Central memory CD8-positive, alpha-beta T cell (primary cell): Measurements from ENCODE around the gene PPP1R7.

Source experiments
- ATAC-seq: fragments of 150-1000 bp; cut with Tn5 transposase; replicated peaks from 2 replicates; pipeline ENCODE4 v1.10.0; 2022; ENCODE audit warnings: mild to moderate bottlenecking, moderate FRiP score, moderate number of reproducible peaks; ENCODE audit not compliant: poor library complexity, severe bottlenecking; ENCODE audit errors: extremely low read depth
- DNase-seq, 2 donors: peaks; one replicate each; pipeline ENCODE4 v3.0.0; 2021; ENCODE audit warnings: low spot score in 2 of 2
- H3K27ac Mint-ChIP-seq: one replicate; pipeline ENCODE4 v1.8.0; 2022; ENCODE audit warnings: low read depth, mild to moderate bottlenecking, moderate library complexity, mixed read lengths
- H3K27me3 Mint-ChIP-seq: one replicate; pipeline ENCODE4 v1.8.0; 2022; ENCODE audit warnings: mixed read lengths
- H3K36me3 Mint-ChIP-seq: one replicate; pipeline ENCODE4 v1.8.0; 2022; ENCODE audit warnings: mild to moderate bottlenecking, moderate library complexity, mixed read lengths; ENCODE audit not compliant: insufficient read depth
- H3K4me1 Mint-ChIP-seq: one replicate; pipeline ENCODE4 v1.8.0; 2022; ENCODE audit warnings: mixed read lengths
- H3K4me3 Mint-ChIP-seq: one replicate; pipeline ENCODE4 v1.8.0; 2022; ENCODE audit warnings: mild to moderate bottlenecking, moderate library complexity, mixed read lengths
- H3K9me3 Mint-ChIP-seq: one replicate; pipeline ENCODE4 v1.8.0; 2022; ENCODE audit warnings: mixed read lengths

PPP1R7 gene

GRCh38 chr2:241223211-241224017 lies 73.1 kb downstream of the PPP1R7 start:
- no peak overlapping the region for H3K4me3 Mint-ChIP-seq
- peaks cover 18% of the 10 kb centered on the region for H3K4me1 Mint-ChIP-seq
- no peaks in the 10 kb centered on the region for H3K9me3 Mint-ChIP-seq
- DNase-seq: no peak
- ATAC-seq: no peak
- H3K27ac Mint-ChIP-seq: no peak overlapping the region
- peaks cover 11% of the 10 kb centered on the region for H3K36me3 Mint-ChIP-seq
- no peaks in the 10 kb centered on the region for H3K27me3 Mint-ChIP-seq

- Mint-ChIP-seq H3K4me1 (peaks cover 10% of the 10 kb centered on the region), H3K27me3 (no peaks in the 10 kb centered on the region), H3K4me3 (no peak overlapping the region), H3K9me3 (no peaks in the 10 kb centered on the region), H3K27ac (no peak overlapping the region), H3K36me3 (peaks cover 10% of the 10 kb centered on the region)
- ATAC-seq: no peak
- no peak for DNase-seq
Observed at GRCh38 chr2:241224018-241224850, 74.0 kb downstream of the PPP1R7 start.

- ATAC-seq: no peak
- Mint-ChIP-seq H3K27me3 (no peaks in the 10 kb centered on the region), H3K27ac (no peak overlapping the region), H3K4me3 (no peak overlapping the region), H3K9me3 (no peaks in the 10 kb centered on the region), H3K36me3 (peaks cover 13% of the 10 kb centered on the region), H3K4me1 (peaks cover 10% of the 10 kb centered on the region)
- DNase-seq: no peak
Observed at GRCh38 chr2:241224851-241225438, 74.7 kb downstream of the PPP1R7 start.

- H3K27me3 Mint-ChIP-seq: no peaks in the 10 kb centered on the region
- no peaks in the 10 kb centered on the region for H3K9me3 Mint-ChIP-seq
- H3K4me3 Mint-ChIP-seq: no peak overlapping the region
- peaks cover 10% of the 10 kb centered on the region for H3K4me1 Mint-ChIP-seq
- no peak for ATAC-seq
- H3K27ac Mint-ChIP-seq: no peak overlapping the region
- no peak for DNase-seq
- H3K36me3 Mint-ChIP-seq: peaks cover 17% of the 10 kb centered on the region
Observed at GRCh38 chr2:241225545-241225944, 75.3 kb downstream of the PPP1R7 start.

GRCh38 chr2:241225983-241226382 lies 75.7 kb downstream of the PPP1R7 start:
- H3K36me3 Mint-ChIP-seq: peaks cover 20% of the 10 kb centered on the region
- no peaks in the 10 kb centered on the region for H3K27me3 Mint-ChIP-seq
- ATAC-seq (no peak), DNase-seq (no peak)
- peaks cover 10% of the 10 kb centered on the region for H3K4me1 Mint-ChIP-seq
- no peaks in the 10 kb centered on the region for H3K9me3 Mint-ChIP-seq
- H3K4me3 Mint-ChIP-seq: no peak overlapping the region
- H3K27ac Mint-ChIP-seq: no peak overlapping the region

- peaks cover 15% of the 10 kb centered on the region for H3K4me1 Mint-ChIP-seq
- H3K9me3 Mint-ChIP-seq: no peaks in the 10 kb centered on the region
- H3K27ac Mint-ChIP-seq: no peak overlapping the region
- ATAC-seq: no peak
- H3K36me3 Mint-ChIP-seq: peaks cover 26% of the 10 kb centered on the region
- no peak overlapping the region for H3K4me3 Mint-ChIP-seq
- H3K27me3 Mint-ChIP-seq: no peaks in the 10 kb centered on the region
- DNase-seq: no peak
Observed at GRCh38 chr2:241226723-241227572, 76.7 kb downstream of the PPP1R7 start.

GRCh38 chr2:241227594-241227993 lies 77.3 kb downstream of the PPP1R7 start:
- Mint-ChIP-seq H3K4me1 (peaks cover 15% of the 10 kb centered on the region), H3K27ac (no peak overlapping the region), H3K27me3 (no peaks in the 10 kb centered on the region), H3K4me3 (no peak overlapping the region), H3K9me3 (no peaks in the 10 kb centered on the region), H3K36me3 (peaks cover 27% of the 10 kb centered on the region)
- no peak for DNase-seq
- ATAC-seq: no peak

GRCh38 chr2:241228081-241228859 lies 78.0 kb downstream of the PPP1R7 start:
- Mint-ChIP-seq H3K27ac (no peak overlapping the region), H3K27me3 (no peaks in the 10 kb centered on the region), H3K4me1 (peaks cover 15% of the 10 kb centered on the region), H3K36me3 (peaks cover 30% of the 10 kb centered on the region), H3K9me3 (no peaks in the 10 kb centered on the region), H3K4me3 (no peak overlapping the region)
- ATAC-seq (no peak), DNase-seq (no peak)

GRCh38 chr2:241228860-241229516 lies 78.7 kb downstream of the PPP1R7 start:
- H3K4me3 Mint-ChIP-seq: no peak overlapping the region
- no peaks in the 10 kb centered on the region for H3K27me3 Mint-ChIP-seq
- ATAC-seq: no peak
- no peak overlapping the region for H3K27ac Mint-ChIP-seq
- H3K9me3 Mint-ChIP-seq: no peaks in the 10 kb centered on the region
- H3K36me3 Mint-ChIP-seq: peaks cover 28% of the 10 kb centered on the region
- no peak for DNase-seq
- H3K4me1 Mint-ChIP-seq: peaks cover 14% of the 10 kb centered on the region

GRCh38 chr2:241229563-241230401 lies 79.5 kb downstream of the PPP1R7 start:
- Mint-ChIP-seq H3K9me3 (no peaks in the 10 kb centered on the region), H3K36me3 (peaks cover 33% of the 10 kb centered on the region), H3K4me3 (no peak overlapping the region), H3K27ac (no peak overlapping the region), H3K27me3 (no peaks in the 10 kb centered on the region), H3K4me1 (peaks cover 6% of the 10 kb centered on the region)
- ATAC-seq (no peak), DNase-seq (no peak)

- Mint-ChIP-seq H3K27ac (no peak overlapping the region), H3K4me3 (no peak overlapping the region), H3K27me3 (no peaks in the 10 kb centered on the region), H3K36me3 (peaks cover 35% of the 10 kb centered on the region), H3K9me3 (no peaks in the 10 kb centered on the region), H3K4me1 (peaks cover 5% of the 10 kb centered on the region)
- ATAC-seq: no peak
- DNase-seq: no peak
Observed at GRCh38 chr2:241230435-241230834, 80.2 kb downstream of the PPP1R7 start.
